Thoracic aorta (tissue), 2 donors: Measurements from ENCODE around the gene LSM14A. TPM values are rescaled to one million over a fixed set of nuclear protein-coding genes. Genes with fewer than 3 reads are reported as not detected.

ENCODE experiments used
- ATAC-seq: fragments of 150-250 bp; one replicate; pipeline ENCODE4 v1.8.0; 2017; ENCODE audit warnings: low read depth; ENCODE audit not compliant: insufficient number of reproducible peaks, low FRiP score
- DNase-seq: peaks from one replicate; pipeline ENCODE4 v3.0.0-alpha.2; 2020; ENCODE audit warnings: low spot score
- H3K27ac ChIP-seq, 2 donors: fragments of 200-600 bp; sonication (generic); 1 replicate in 1 of 2; 2 replicates in 1 of 2; pipeline ENCODE4 v1.5.1; 2016; ENCODE audit warnings: mild to moderate bottlenecking in 2 of 2, moderate library complexity in 2 of 2
- H3K27me3 ChIP-seq: fragments of 200-600 bp; sonication (generic); replicated peaks from 2 replicates; pipeline ENCODE4 v1.6.0; 2016; ENCODE audit warnings: mild to moderate bottlenecking; ENCODE audit not compliant: insufficient read depth
- H3K36me3 ChIP-seq: fragments of 200-600 bp; sonication (generic); one replicate; pipeline ENCODE4 v1.5.1; 2016
- H3K4me1 ChIP-seq, 2 donors: fragments of 200-600 bp; sonication (generic); 1 replicate in 1 of 2; 2 replicates in 1 of 2; pipeline versions ENCODE4 v1.5.1 to v1.6.0; 2016; ENCODE audit warnings: low read depth in 2 of 2, mild to moderate bottlenecking in 1 of 2; ENCODE audit not compliant: control insufficient read depth in 1 of 2
- H3K4me3 ChIP-seq: fragments of 200-600 bp; sonication (generic); 2 replicates; pipeline ENCODE4 v1.5.1; 2016; ENCODE audit warnings: mild to moderate bottlenecking
- H3K9me3 ChIP-seq: fragments of 200-600 bp; sonication (generic); 2 replicates; pipeline ENCODE4 v1.5.1; 2016
- CTCF ChIP-seq: fragments of 200-600 bp; sonication (generic); IDR thresholded peaks from one replicate; pipeline ENCODE4 v1.5.1; 2019; ENCODE audit warnings: antibody characterized with exemption
- total RNA-seq, 2 donors: library from RNA; depleted of rRNA; stranded (reverse); fragments of >200 nt; gene quantifications; one replicate each; pipeline versions ENCODE4 v1.1.0 to v1.2.3, GENCODE V29; 2016

The LSM14A gene
- total RNA-seq, 2 donors from 2014 or later, result 79.1 to 133 TPM

DNA sequence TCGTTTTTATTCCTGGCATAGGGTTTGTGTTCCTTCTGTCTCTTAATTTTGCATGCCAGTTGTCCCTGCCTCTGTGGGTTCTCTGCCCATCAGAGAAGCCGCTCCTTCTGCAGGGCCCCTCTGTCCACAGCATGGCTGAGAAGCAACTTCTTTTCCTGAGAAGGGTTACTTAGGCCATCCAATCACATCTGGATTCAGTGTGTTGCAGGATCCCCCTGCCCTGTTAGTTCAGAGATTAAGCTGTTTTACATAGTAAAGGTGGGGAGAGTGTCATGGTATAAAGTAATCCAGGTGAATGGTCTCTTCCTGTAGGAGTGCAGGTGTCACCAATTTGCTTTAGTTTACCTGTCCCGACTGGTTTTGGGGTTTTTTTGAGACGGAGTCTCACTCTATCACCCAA, 59.1 kb downstream of the LSM14A start:
- ATAC-seq, result no peak
- Histone ChIP-seq H3K36me3 (peaks cover 5% of the 10 kb centered on the region), H3K4me3 (no peak overlapping the region), H3K9me3 (no peaks in the 10 kb centered on the region), H3K27ac (peak overlapping the region; percentile 69 to 87), H3K4me1 (peaks cover 17 to 35% of the 10 kb centered on the region in 2 donors), H3K27me3 (no peaks in the 10 kb centered on the region)
- no peak for DNase-seq
- no peak for TF ChIP-seq CTCF

DNA sequence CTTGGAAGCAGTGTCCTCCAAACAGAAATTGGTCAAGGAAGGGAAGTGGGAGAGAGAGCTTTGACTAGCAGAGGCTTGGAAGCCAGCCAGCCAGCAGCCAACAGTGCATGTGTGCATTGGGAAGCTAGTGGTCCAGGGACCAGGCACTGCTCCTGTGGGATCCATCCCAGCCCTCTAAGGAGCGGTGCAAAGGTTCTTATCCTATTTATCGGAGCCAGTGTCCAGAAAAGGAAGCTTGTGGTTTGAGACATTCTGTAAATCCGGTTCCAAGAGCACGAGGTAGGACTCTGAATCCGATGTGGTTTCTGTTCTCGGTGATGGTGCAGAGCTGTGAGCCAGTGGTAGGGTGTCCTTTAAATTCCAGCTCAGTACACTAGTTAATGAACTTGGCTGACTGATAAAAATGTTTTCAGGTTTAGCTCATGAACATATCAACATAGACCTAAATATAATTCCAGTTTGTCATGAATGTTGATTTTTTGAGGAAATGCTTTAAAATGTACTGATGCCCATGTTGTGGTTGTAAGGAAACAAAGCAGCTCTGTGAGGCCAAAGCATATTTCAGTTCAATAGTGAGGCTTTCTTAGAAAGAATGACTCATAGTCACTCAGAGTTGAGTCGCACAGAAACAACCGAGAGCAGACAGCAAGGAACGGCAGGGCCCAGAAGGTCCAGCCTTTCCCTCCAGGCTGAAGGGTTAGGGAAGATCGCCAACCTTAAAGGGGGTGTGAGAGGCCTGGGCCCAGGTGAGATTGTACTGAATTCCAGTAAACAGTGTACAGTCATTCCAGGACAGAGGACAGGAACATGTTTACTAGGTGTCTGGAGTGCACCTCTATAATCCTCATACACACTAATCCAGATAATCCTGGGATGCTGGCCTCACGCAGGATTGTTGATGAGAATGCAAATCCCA, 60.5 kb downstream of the LSM14A start:
- no peaks in the 10 kb centered on the region for H3K9me3 ChIP-seq
- TF ChIP-seq CTCF, result no peak
- no peak for DNase-seq
- peaks cover 17 to 35% of the 10 kb centered on the region in 2 donors for H3K4me1 ChIP-seq
- H3K27ac ChIP-seq, result peak overlapping the region; percentile 69 to 87
- H3K4me3 ChIP-seq, result peak overlapping the region; percentile 60
- peaks cover 5% of the 10 kb centered on the region for H3K36me3 ChIP-seq
- ATAC-seq, result peak; percentile 94
- no peaks in the 10 kb centered on the region for H3K27me3 ChIP-seq

GRCh38 chr19:34235425-34235940, 63.2 kb downstream of the LSM14A start:
- H3K36me3 ChIP-seq, result peaks cover 5% of the 10 kb centered on the region
- H3K27me3 ChIP-seq, result no peaks in the 10 kb centered on the region
- no peak overlapping the region for H3K4me3 ChIP-seq
- H3K4me1 ChIP-seq, result peaks cover 17 to 29% of the 10 kb centered on the region in 2 donors
- DNase-seq (no peak), ATAC-seq (no peak)
- TF ChIP-seq CTCF, result no peak
- no peaks in the 10 kb centered on the region for H3K9me3 ChIP-seq
- H3K27ac ChIP-seq, result no peak overlapping the region

- H3K4me3 ChIP-seq, result no peak overlapping the region
- ATAC-seq, result no peak
- H3K27ac ChIP-seq, result no peak overlapping the region
- DNase-seq, result no peak
- no peaks in the 10 kb centered on the region for H3K9me3 ChIP-seq
- H3K27me3 ChIP-seq, result no peaks in the 10 kb centered on the region
- TF ChIP-seq CTCF, result no peak
- H3K36me3 ChIP-seq, result no peaks in the 10 kb centered on the region
- peaks cover 17 to 29% of the 10 kb centered on the region in 2 donors for H3K4me1 ChIP-seq
These were observed 64.0 kb downstream of the LSM14A start for GRCh38 chr19:34236035-34236987.
